Ovary (tissue), 9 donors: Measurements from ENCODE around the gene UNC93B1. TPM values are rescaled to one million over a fixed set of nuclear protein-coding genes. Genes with fewer than 3 reads are reported as not detected.

Experiments used
- microRNA-seq, 3 donors: library from miRNA; unstranded; fragments of <30 nt; microRNA quantifications; one replicate each; pipeline versions ENCODE4 to v1.2.0, GENCODE V29; 2019 to 2020
- polyA plus RNA-seq, 2 donors: library from polyadenylated mRNA; stranded (reverse); fragments of 200-250 nt in 1 of 2; fragments of 350-450 nt in 1 of 2; fragmentation: Illumina TruSeq in 1 of 2; extraction: RNeasy Lipid Tissue Mini Kit (QIAGEN cat#74804) in 1 of 2; gene quantifications; one replicate each; pipeline ENCODE4 v1.2.3, GENCODE V29; 2013 to 2014
- small RNA-seq: library from RNA; depleted of rRNA; stranded (forward); fragments of <200 nt; gene quantifications from one replicate; pipeline ENCODE3, GENCODE V24; 2016
- total RNA-seq, 7 donors: library from RNA; depleted of rRNA in 2 of 7; stranded (reverse); fragments of >200 nt in 2 of 7; fragmentation: NEBNext Ultra II Directional in 3 of 7; extraction: Animal tissue kit (Norgen Biotek cat#: 25700) in 3 of 7; gene quantifications; one replicate each; pipeline versions ENCODE4 v1.1.0 to v1.2.4, GENCODE V29; 2016 to 2023
- donor health status: DM: no; HTN: no; CAD: no; lungs with moderate emphysema.
- donor health status: DM: no; HTN: no; CAD: no.
- donor health status: Bipolar disorder and iron deficiency.
- donor health status: DM: yes; HTN: yes; CAD: no.
- donor health status: DM: no; HTN: no; CAD: no.
- donor health status: DM: yes; HTN: yes; CAD: no.

Gene UNC93B1
- total and polyA plus RNA-seq, 9 donors, result 9.0 to 39.6 (median 12.0) TPM

Small RNA genes lying within 50 kb of the gene (microRNA-seq; reads per million reads assigned to microRNA genes)
- gene MIR4691, result 0 reads per million in 3 donors
- gene MIR6753, result 0 reads per million in 3 donors
- gene MIR7113, result 0 to 0.47 (median 0.36) reads per million in 3 donors

Small RNA genes lying within 50 kb of the gene (small RNA-seq; reads per million reads assigned to genes)
- not detected for gene MIR6753

Other genes starting within 250 kb of the UNC93B1 start
- gene ALDH3B1, start 6.2 kb upstream of the UNC93B1 start, total RNA-seq, result 10 to 100 TPM in 3 of 7 donors, 1 to 10 TPM in 4; 1.8 to 65.3 (median 8.9) TPM
- 1 to 10 TPM; 3.9 to 4.7 TPM for gene ALDH3B1, start 6.2 kb upstream of the UNC93B1 start, polyA plus RNA-seq
- gene NDUFS8, start 26.6 kb upstream of the UNC93B1 start, total RNA-seq, result 100 to 1,000 TPM in 5 of 7 donors, 10 to 100 TPM in 2; 95.6 to 163 (median 107) TPM
- gene NDUFS8, start 26.6 kb upstream of the UNC93B1 start, polyA plus RNA-seq, result 10 to 100 TPM; 15.3 to 80.1 TPM
- gene TCIRG1, start 34.9 kb upstream of the UNC93B1 start, total RNA-seq, result 100 to 1,000 TPM in 2 of 7 donors, 10 to 100 TPM in 5; 55.8 to 109 (median 78.6) TPM
- 10 to 100 TPM in 1 of 2 donors, 1 to 10 TPM in 1; 2.2 to 77.4 TPM for gene TCIRG1, start 34.9 kb upstream of the UNC93B1 start, polyA plus RNA-seq
- gene CHKA, start 117.3 kb upstream of the UNC93B1 start, total RNA-seq, result 10 to 100 TPM; 20.7 to 45.3 (median 31.4) TPM
- 10 to 100 TPM; 15.6 to 26.3 TPM for gene CHKA, start 117.3 kb upstream of the UNC93B1 start, polyA plus RNA-seq
- gene KMT5B, start 209.2 kb upstream of the UNC93B1 start, total RNA-seq, result 10 to 100 TPM; 25.5 to 59.1 (median 50.6) TPM
- gene KMT5B, start 209.2 kb upstream of the UNC93B1 start, polyA plus RNA-seq, result 10 to 100 TPM; 25.5 to 36.8 TPM